ENCODE measurements around the gene FZD10. TPM values are rescaled to one million over a fixed set of nuclear protein-coding genes. Genes with fewer than 3 reads are reported as not detected.
A peak's percentile ranks its signal among the peaks of the same experiment; 100 is the strongest.

Gene FZD10
- total and polyA plus RNA-seq, 2 of the 4 experiments (the other 2 are of a cell fraction) = not detected

- TF ChIP-seq MAFK (IDR thresholded peaks at IDR 0.05; ENCODE audit: low read depth, low read length) = no peak
- TF ChIP-seq MXI1 (IDR thresholded peaks at IDR 0.05; ENCODE audit: borderline replicate concordance, low read depth, low read length) = no peak
- TF ChIP-seq RFX5 (IDR thresholded peaks at IDR 0.05; ENCODE audit: low read depth, low read length) = no peak
These were observed at the start of gene FZD10 (continued) for GRCh38 chr12:130162267-130162666.

- WGBS, 2 experiments (ENCODE audit: extremely low coverage in 2 of 2, insufficient read length in 1 of 2) = 57% methylated on average over 2 of the region's 20 CpGs; no CpG with 5 or more reads in 1 of the 2 experiments
- BruUV-seq (replicated peaks) = no TSS peak
- Histone ChIP-seq H3K23ac (ENCODE audit: low read depth, low read length) (no peak overlapping the region), H3K9me1 (ENCODE audit: insufficient read depth, low read length) (no peaks in the 10 kb centered on the region), H3K4ac (ENCODE audit: low read depth, low read length) (no peak overlapping the region), H3K27me3 (ENCODE audit: control insufficient read depth, insufficient read depth, low read length) (no peaks in the 10 kb centered on the region), H3K14ac (replicated peaks; ENCODE audit: low read depth, low read length) (no peak overlapping the region), H2AK9ac (replicated peaks; ENCODE audit: low read depth, low read length, poor library complexity) (no peak overlapping the region), H3K9ac (ENCODE audit: low read depth, low read length) (no peak overlapping the region), H3K27ac (ENCODE audit: insufficient read depth, low read length) (no peak overlapping the region), H4K8ac (ENCODE audit: low read depth in 2 of 2, low read length in 2 of 2) (no peak overlapping the region), H3K36me3 (ENCODE audit: control insufficient read depth, insufficient read depth, low read length) (no peaks in the 10 kb centered on the region), H2BK20ac (ENCODE audit: low read depth, low read length) (no peak overlapping the region), H4K91ac (ENCODE audit: insufficient read depth, low read depth, low read length) (no peak overlapping the region), H2AK5ac (ENCODE audit: low read depth, low read length) (no peak overlapping the region), H2BK15ac (ENCODE audit: low read depth, low read length) (no peak overlapping the region), H3K9me3 (ENCODE audit: control insufficient read depth, insufficient read depth, low read length) (peaks cover 50% of the 10 kb centered on the region), H3K18ac (ENCODE audit: low read depth, low read length) (no peak overlapping the region), H3K4me2 (ENCODE audit: low read depth, low read length) (no peak overlapping the region), H3K4me3 (ENCODE audit: insufficient read depth, low read depth, low read length) (no peak overlapping the region), H3K4me1 (ENCODE audit: control insufficient read depth, insufficient read depth, low read length) (no peaks in the 10 kb centered on the region), H3K79me1 (ENCODE audit: low read depth in 1 of 2, low read length in 2 of 2) (no peaks in the 10 kb centered on the region), H3K56ac (ENCODE audit: extremely low read depth, insufficient read depth, low read length) (no peak overlapping the region), H4K20me1 (ENCODE audit: insufficient read depth, low read length) (no peaks in the 10 kb centered on the region), H2BK5ac (ENCODE audit: low read depth, low read length, poor library complexity, severe bottlenecking) (no peak overlapping the region), H2BK120ac (ENCODE audit: low read depth, low read length) (no peak overlapping the region), H4K5ac (ENCODE audit: low read depth, low read length) (no peak overlapping the region), H2AFZ (replicated peaks; ENCODE audit: low read length, poor library complexity) (peak overlapping the region; percentile 51)
- intact Hi-C loops (cut with micrococcal nuclease) = no loop called here
- in situ Hi-C loops (cut with MboI; ENCODE audit: low sequenced_read_pairs) = no loop called here
- TF ChIP-seq BHLHE40 (IDR thresholded peaks at IDR 0.05; ENCODE audit: low read depth, low read length) = no peak
- no peak for TF ChIP-seq FOS (IDR thresholded peaks at IDR 0.05; ENCODE audit: low read depth, low read length)
- no peak for TF ChIP-seq RCOR1 (IDR thresholded peaks at IDR 0.05; ENCODE audit: insufficient replicate concordance, low read length)
- no peak for TF ChIP-seq RAD21 (IDR thresholded peaks at IDR 0.05; ENCODE audit: low read length)
- CTCF ChIA-PET = no interaction called here
- DNase-seq (no peak), ATAC-seq (ENCODE audit: low read depth) (no peak)
- POLR2A ChIA-PET (ENCODE audit: unreplicated experiment) = no interaction called here
- dilution Hi-C loops (cut with HindIII; ENCODE audit: low sequenced_read_pairs, unreplicated experiment) = no loop called here
These were observed 47.3 kb upstream of the FZD10 start for GRCh38 chr12:130114952-130115351.

Data from IMR-90 (cell line).